HG02938 (cell line): ENCODE results near the gene NOB1.
"Not testable (repeated sequence)": the region's sequence is repeated elsewhere in the genome, so short reads cannot be mapped to it uniquely, and the experiment has no call there.

Source experiments
- ATAC-seq: cut with Tn5 transposase; IDR thresholded peaks from one replicate; pipeline ENCODE4 v1.9.1; 2021; ENCODE audit warnings: mild to moderate bottlenecking, moderate library complexity; ENCODE audit not compliant: unreplicated experiment

The NOB1 gene

GRCh38 chr16:69761983-69762813, 7.5 kb upstream of the NOB1 start, which contains the start of gene WWP2:
Gene WWP2 (plus strand): TSS chr16:69762332. CDS start chr16:69787011, 24,679 bp downstream.
- ATAC-seq: peak; percentile 65

GRCh38 chr16:69757375-69757774, 2.6 kb upstream of the NOB1 start:
- ATAC-seq: not testable (repeated sequence)

GRCh38 chr16:69756705-69757104, 2.0 kb upstream of the NOB1 start:
- ATAC-seq: no peak

- ATAC-seq: no peak
These were observed 620 bp downstream of the NOB1 start for GRCh38 chr16:69754143-69754468.

GRCh38 chr16:69748694-69749345, 5.9 kb downstream of the NOB1 start:
- no peak for ATAC-seq

- ATAC-seq: no peak
These were observed 7.6 kb downstream of the NOB1 start for GRCh38 chr16:69747115-69747514.

GRCh38 chr16:69745959-69746358, 8.8 kb downstream of the NOB1 start:
- no peak for ATAC-seq

- ATAC-seq: no peak
These were observed 9.5 kb downstream of the NOB1 start for GRCh38 chr16:69745232-69745612.

GRCh38 chr16:69744363-69745231, 10.1 kb downstream of the NOB1 start:
- ATAC-seq: no peak

- ATAC-seq: no peak
These were observed 12.5 kb downstream of the NOB1 start for GRCh38 chr16:69741951-69742904.

GRCh38 chr16:69741519-69741918, 13.2 kb downstream of the NOB1 start:
- ATAC-seq: no peak

- ATAC-seq: no peak
These were observed 22.6 kb downstream of the NOB1 start for GRCh38 chr16:69732101-69732500.

GRCh38 chr16:69731280-69731679, 23.4 kb downstream of the NOB1 start:
- ATAC-seq: not testable (repeated sequence)

- not testable (repeated sequence) for ATAC-seq
These were observed 25.7 kb downstream of the NOB1 start for GRCh38 chr16:69729030-69729429.

- no peak for ATAC-seq
These were observed 26.8 kb downstream of the NOB1 start for GRCh38 chr16:69727916-69728270.

- peak; percentile 96 for ATAC-seq
These were observed 28.2 kb downstream of the NOB1 start, which contains the start of gene NQO1 for GRCh38 chr16:69726313-69727060. Gene NQO1 (minus strand): TSS chr16:69726560. CDS start chr16:69726439, 121 bp downstream.

- ATAC-seq: no peak
These were observed 29.0 kb downstream of the NOB1 start for GRCh38 chr16:69725480-69726312.

GRCh38 chr16:69724981-69725479, 29.7 kb downstream of the NOB1 start:
- no peak for ATAC-seq
